SK-N-SH treated with all-trans-retinoic acid at 6 μM for 48 hours (cell line): ENCODE results near the gene SLC30A2.

Source experiments
- ATAC-seq: fragments of 200-7000 bp; cut with Tn5 transposase; 3 replicates; pipeline ENCODE4 v1.9.1; 2020; ENCODE audit warnings: mild to moderate bottlenecking, moderate library complexity
- ARNTL ChIP-seq: fragments of 450-650 bp; formaldehyde crosslinking; IDR thresholded peaks from 2 replicates; pipeline ENCODE4 v1.5.0; 2020; ENCODE audit warnings: low read depth, mild to moderate bottlenecking, moderate library complexity, borderline replicate concordance
- CSDC2 ChIP-seq: fragments of 250-450 bp; sonication (Bioruptor Pico); IDR thresholded peaks from 2 replicates; pipeline ENCODE4 v1.5.0; 2020; ENCODE audit warnings: mild to moderate bottlenecking, moderate library complexity
- ESRRG ChIP-seq: fragments of 250-450 bp; sonication (Bioruptor Pico); IDR thresholded peaks from 2 replicates; pipeline ENCODE4 v1.6.1; 2021; ENCODE audit warnings: mild to moderate bottlenecking
- GLIS3 ChIP-seq: fragments of 250-450 bp; sonication (Bioruptor Pico); IDR thresholded peaks from 2 replicates; pipeline ENCODE4 v1.5.0; 2020; ENCODE audit warnings: mild to moderate bottlenecking, moderate library complexity
- ISL1 ChIP-seq: fragments of 250-450 bp; sonication (Bioruptor Pico); IDR thresholded peaks from 2 replicates; pipeline ENCODE4 v2.1.2; 2022; ENCODE audit warnings: mild to moderate bottlenecking, moderate library complexity
- OSR1 ChIP-seq: fragments of 250-450 bp; sonication (Bioruptor Pico); IDR thresholded peaks from 2 replicates; pipeline ENCODE4 v1.8.0; 2022; ENCODE audit warnings: moderate library complexity, mild to moderate bottlenecking, inconsistent platforms
- RARB ChIP-seq: fragments of 250-450 bp; sonication (Bioruptor Pico); IDR thresholded peaks from 2 replicates; pipeline ENCODE4 v1.8.0; 2021; ENCODE audit warnings: mild to moderate bottlenecking, moderate library complexity
- SNAI2 ChIP-seq: fragments of 250-450 bp; sonication (Bioruptor Pico); IDR thresholded peaks from 2 replicates; pipeline ENCODE4 v1.5.0; 2020; ENCODE audit warnings: mild to moderate bottlenecking, moderate library complexity
- TCF4 ChIP-seq: fragments of 250-450 bp; sonication (Bioruptor Pico); IDR thresholded peaks from 2 replicates; pipeline ENCODE4 v1.8.0; 2021; ENCODE audit warnings: mild to moderate bottlenecking, moderate library complexity, borderline replicate concordance
- TOX ChIP-seq: fragments of 250-450 bp; sonication (Bioruptor Pico); IDR thresholded peaks from 2 replicates; pipeline ENCODE4 v1.8.0; 2021; ENCODE audit warnings: mild to moderate bottlenecking, moderate library complexity, borderline replicate concordance
- ZC3H10 ChIP-seq: fragments of 250-450 bp; sonication (Bioruptor Pico); IDR thresholded peaks from 2 replicates; pipeline ENCODE4 v1.5.1; 2021; ENCODE audit warnings: mild to moderate bottlenecking, moderate library complexity
- ZFP3 ChIP-seq: fragments of 250-450 bp; sonication (Bioruptor Pico); IDR thresholded peaks from 2 replicates; pipeline ENCODE4 v1.5.0; 2020; ENCODE audit warnings: mild to moderate bottlenecking, moderate library complexity
- ZFP30 ChIP-seq: fragments of 450-650 bp; formaldehyde crosslinking; IDR thresholded peaks from 2 replicates; pipeline ENCODE4 v1.5.0; 2022; ENCODE audit warnings: mild to moderate bottlenecking, moderate library complexity
- ZNF565 ChIP-seq: fragments of 450-650 bp; formaldehyde crosslinking; conservative IDR thresholded peaks from 2 replicates; pipeline ENCODE4 v1.5.0; 2020; ENCODE audit warnings: low read depth, mild to moderate bottlenecking, moderate library complexity
- ZNF70 ChIP-seq: fragments of 450-650 bp; formaldehyde crosslinking; IDR thresholded peaks from 2 replicates; pipeline ENCODE4 v1.5.0; 2020; ENCODE audit warnings: mild to moderate bottlenecking, moderate library complexity
- ZNF8 ChIP-seq: fragments of 450-650 bp; formaldehyde crosslinking; IDR thresholded peaks from 2 replicates; pipeline ENCODE4 v1.5.0; 2020; ENCODE audit warnings: mild to moderate bottlenecking, moderate library complexity
- TF ChIP-seq, protein P1 (sequence below): fragments of 250-450 bp; sonication (Bioruptor Pico); IDR thresholded peaks from 2 replicates; pipeline ENCODE4 v1.5.1; 2021; ENCODE audit warnings: mild to moderate bottlenecking, moderate library complexity
- TF ChIP-seq, protein P2 (sequence below): fragments of 250-450 bp; sonication (Bioruptor Pico); IDR thresholded peaks from 2 replicates; pipeline ENCODE4 v1.5.0; 2020; ENCODE audit warnings: mild to moderate bottlenecking, moderate library complexity
- TF ChIP-seq, protein P3 (sequence below): fragments of 250-450 bp; sonication (Bioruptor Pico); IDR thresholded peaks from 2 replicates; pipeline ENCODE4 v1.8.0; 2020; ENCODE audit warnings: mild to moderate bottlenecking, moderate library complexity, borderline replicate concordance
- TF ChIP-seq, protein P4 (sequence below): fragments of 250-450 bp; sonication (Bioruptor Pico); IDR thresholded peaks from 2 replicates; pipeline ENCODE4 v1.5.1; 2020; ENCODE audit warnings: low read depth, mild to moderate bottlenecking, moderate library complexity

SLC30A2 gene

DNA sequence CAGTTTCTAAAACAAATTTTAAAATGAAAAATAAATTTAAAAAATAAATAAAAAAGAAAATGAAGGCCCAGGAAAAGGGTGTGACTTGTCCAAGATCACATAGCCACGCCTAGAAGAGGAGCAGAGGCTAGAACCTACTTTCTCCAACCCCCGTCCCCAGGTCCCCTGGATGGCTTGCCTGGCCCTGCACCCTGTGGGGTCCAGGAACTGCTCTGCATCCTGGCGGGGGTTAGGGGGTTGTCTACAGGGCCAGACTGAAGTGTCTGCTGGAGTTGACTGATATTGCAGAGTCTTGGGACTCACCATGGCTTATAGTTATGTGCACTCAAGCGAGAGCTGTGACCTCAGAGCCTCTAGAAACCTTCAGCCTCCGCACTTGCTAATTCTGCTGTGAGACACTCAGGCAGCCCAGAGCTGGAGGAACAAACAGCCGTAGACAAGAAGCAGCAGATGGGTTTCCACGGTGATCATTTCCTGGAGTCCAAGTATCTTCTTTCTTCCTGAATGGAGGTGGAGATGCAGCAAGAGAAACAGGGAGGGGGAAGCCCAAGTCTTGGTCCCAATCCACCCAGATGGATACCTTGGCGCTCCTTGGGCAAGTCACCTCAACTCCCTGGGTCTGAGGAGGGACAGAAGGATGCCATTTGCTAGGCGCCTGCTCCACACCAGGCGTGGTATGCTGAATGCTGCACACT lies 29.5 kb downstream of the SLC30A2 start (continued):
- TF ChIP-seq, protein P1, sequence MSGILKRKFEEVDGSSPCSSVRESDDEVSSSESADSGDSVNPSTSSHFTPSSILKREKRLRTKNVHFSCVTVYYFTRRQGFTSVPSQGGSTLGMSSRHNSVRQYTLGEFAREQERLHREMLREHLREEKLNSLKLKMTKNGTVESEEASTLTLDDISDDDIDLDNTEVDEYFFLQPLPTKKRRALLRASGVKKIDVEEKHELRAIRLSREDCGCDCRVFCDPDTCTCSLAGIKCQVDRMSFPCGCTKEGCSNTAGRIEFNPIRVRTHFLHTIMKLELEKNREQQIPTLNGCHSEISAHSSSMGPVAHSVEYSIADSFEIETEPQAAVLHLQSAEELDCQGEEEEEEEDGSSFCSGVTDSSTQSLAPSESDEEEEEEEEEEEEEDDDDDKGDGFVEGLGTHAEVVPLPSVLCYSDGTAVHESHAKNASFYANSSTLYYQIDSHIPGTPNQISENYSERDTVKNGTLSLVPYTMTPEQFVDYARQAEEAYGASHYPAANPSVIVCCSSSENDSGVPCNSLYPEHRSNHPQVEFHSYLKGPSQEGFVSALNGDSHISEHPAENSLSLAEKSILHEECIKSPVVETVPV (CRISPR knock-in tag) = no peak
- TF ChIP-seq ZC3H10 (CRISPR knock-in tag) (no peak), ZNF70 (CRISPR knock-in tag) (no peak), GLIS3 (CRISPR knock-in tag) (no peak), TOX (CRISPR knock-in tag) (no peak), ZNF565 (CRISPR knock-in tag) (no peak), ZFP30 (CRISPR knock-in tag) (no peak), OSR1 (CRISPR knock-in tag) (no peak), TCF4 (CRISPR knock-in tag) (no peak), ZNF8 (CRISPR knock-in tag) (no peak)

DNA sequence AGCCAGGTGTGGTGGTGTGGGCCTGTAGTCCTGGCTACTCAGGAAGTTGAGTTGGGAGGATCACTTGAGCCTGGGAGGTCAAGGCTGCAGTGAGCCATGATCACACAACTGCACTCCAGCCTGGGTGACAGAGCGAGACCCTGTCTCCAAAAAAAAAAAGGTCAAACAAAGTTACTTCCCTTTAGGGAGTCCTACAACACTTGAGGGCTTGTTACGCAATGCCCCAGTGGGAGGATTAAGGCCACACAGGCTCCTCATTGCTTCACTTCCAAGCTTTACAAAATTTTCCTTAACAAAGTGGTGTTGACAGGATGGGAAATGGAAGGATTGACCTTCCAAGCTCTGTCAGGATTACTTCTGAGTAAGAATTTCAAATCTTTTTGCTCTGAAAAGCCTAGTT lies 30.6 kb downstream of the SLC30A2 start:
- no peak for TF ChIP-seq SNAI2 (CRISPR knock-in tag)
- TF ChIP-seq, protein P2, sequence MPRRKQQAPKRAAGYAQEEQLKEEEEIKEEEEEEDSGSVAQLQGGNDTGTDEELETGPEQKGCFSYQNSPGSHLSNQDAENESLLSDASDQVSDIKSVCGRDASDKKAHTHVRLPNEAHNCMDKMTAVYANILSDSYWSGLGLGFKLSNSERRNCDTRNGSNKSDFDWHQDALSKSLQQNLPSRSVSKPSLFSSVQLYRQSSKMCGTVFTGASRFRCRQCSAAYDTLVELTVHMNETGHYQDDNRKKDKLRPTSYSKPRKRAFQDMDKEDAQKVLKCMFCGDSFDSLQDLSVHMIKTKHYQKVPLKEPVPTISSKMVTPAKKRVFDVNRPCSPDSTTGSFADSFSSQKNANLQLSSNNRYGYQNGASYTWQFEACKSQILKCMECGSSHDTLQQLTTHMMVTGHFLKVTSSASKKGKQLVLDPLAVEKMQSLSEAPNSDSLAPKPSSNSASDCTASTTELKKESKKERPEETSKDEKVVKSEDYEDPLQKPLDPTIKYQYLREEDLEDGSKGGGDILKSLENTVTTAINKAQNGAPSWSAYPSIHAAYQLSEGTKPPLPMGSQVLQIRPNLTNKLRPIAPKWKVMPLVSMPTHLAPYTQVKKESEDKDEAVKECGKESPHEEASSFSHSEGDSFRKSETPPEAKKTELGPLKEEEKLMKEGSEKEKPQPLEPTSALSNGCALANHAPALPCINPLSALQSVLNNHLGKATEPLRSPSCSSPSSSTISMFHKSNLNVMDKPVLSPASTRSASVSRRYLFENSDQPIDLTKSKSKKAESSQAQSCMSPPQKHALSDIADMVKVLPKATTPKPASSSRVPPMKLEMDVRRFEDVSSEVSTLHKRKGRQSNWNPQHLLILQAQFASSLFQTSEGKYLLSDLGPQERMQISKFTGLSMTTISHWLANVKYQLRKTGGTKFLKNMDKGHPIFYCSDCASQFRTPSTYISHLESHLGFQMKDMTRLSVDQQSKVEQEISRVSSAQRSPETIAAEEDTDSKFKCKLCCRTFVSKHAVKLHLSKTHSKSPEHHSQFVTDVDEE (CRISPR knock-in tag) = no peak
- TF ChIP-seq TOX (CRISPR knock-in tag) = no peak
- no peak for TF ChIP-seq ESRRG (CRISPR knock-in tag)
- TF ChIP-seq ZC3H10 (CRISPR knock-in tag) = no peak
- TF ChIP-seq ZFP3 (CRISPR knock-in tag) = no peak
- TF ChIP-seq ISL1 (CRISPR knock-in tag) = no peak
- TF ChIP-seq, protein P3, sequence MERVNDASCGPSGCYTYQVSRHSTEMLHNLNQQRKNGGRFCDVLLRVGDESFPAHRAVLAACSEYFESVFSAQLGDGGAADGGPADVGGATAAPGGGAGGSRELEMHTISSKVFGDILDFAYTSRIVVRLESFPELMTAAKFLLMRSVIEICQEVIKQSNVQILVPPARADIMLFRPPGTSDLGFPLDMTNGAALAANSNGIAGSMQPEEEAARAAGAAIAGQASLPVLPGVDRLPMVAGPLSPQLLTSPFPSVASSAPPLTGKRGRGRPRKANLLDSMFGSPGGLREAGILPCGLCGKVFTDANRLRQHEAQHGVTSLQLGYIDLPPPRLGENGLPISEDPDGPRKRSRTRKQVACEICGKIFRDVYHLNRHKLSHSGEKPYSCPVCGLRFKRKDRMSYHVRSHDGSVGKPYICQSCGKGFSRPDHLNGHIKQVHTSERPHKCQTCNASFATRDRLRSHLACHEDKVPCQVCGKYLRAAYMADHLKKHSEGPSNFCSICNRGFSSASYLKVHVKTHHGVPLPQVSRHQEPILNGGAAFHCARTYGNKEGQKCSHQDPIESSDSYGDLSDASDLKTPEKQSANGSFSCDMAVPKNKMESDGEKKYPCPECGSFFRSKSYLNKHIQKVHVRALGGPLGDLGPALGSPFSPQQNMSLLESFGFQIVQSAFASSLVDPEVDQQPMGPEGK (CRISPR knock-in tag) = no peak
- TF ChIP-seq ZNF565 (CRISPR knock-in tag) = no peak
- TF ChIP-seq RARB (CRISPR knock-in tag) = no peak
- no peak for TF ChIP-seq GLIS3 (CRISPR knock-in tag)
- TF ChIP-seq ARNTL (CRISPR knock-in tag) = no peak
- TF ChIP-seq, protein P4, sequence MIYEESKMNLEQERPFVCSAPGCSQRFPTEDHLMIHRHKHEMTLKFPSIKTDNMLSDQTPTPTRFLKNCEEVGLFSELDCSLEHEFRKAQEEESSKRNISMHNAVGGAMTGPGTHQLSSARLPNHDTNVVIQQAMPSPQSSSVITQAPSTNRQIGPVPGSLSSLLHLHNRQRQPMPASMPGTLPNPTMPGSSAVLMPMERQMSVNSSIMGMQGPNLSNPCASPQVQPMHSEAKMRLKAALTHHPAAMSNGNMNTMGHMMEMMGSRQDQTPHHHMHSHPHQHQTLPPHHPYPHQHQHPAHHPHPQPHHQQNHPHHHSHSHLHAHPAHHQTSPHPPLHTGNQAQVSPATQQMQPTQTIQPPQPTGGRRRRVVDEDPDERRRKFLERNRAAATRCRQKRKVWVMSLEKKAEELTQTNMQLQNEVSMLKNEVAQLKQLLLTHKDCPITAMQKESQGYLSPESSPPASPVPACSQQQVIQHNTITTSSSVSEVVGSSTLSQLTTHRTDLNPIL (CRISPR knock-in tag) = no peak
- TF ChIP-seq ZNF8 (CRISPR knock-in tag) = no peak
- TF ChIP-seq ZFP30 (CRISPR knock-in tag) = no peak
- TF ChIP-seq ZNF70 (CRISPR knock-in tag) = no peak
- TF ChIP-seq TCF4 (CRISPR knock-in tag) = no peak
- ATAC-seq = no peak

DNA sequence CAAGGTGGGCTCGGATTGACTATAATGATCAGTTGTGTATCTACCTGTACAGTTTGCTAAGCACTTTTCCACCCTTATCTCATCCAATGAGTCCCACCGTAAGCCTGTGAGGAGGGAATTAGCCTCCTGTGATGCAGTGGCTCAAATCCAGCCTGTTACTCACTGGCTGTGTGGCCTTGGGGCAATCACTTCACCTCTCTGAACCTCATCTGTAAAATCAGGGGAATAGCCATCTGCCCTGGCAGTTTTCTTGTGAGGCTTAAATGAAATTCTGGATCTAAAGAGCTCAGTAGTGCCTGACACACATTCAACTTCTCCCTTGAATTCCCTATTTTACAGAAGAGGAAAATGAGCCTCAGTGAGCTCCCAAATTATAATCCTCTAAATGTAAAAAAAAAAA lies 31.7 kb downstream of the SLC30A2 start:
- ATAC-seq = no peak

More for the DNA sequence above, 31.7 kb downstream of the SLC30A2 start:
- no peak for TF ChIP-seq TCF4 (CRISPR knock-in tag)
- TF ChIP-seq, protein P2 (CRISPR knock-in tag) = no peak
- TF ChIP-seq GLIS3 (CRISPR knock-in tag) = no peak
- TF ChIP-seq ZNF565 (CRISPR knock-in tag) = no peak
- TF ChIP-seq ISL1 (CRISPR knock-in tag) = no peak
- no peak for TF ChIP-seq ZFP3 (CRISPR knock-in tag)
- no peak for TF ChIP-seq ZC3H10 (CRISPR knock-in tag)
- no peak for TF ChIP-seq ARNTL (CRISPR knock-in tag)
- TF ChIP-seq CSDC2 = no peak
- TF ChIP-seq, protein P4 (CRISPR knock-in tag) = no peak
- TF ChIP-seq, all 23 proteins: peak for 0
